Body of pancreas (tissue), 4 donors: ENCODE measurements around the gene NRG4. TPM values are rescaled to one million over a fixed set of nuclear protein-coding genes. Genes with fewer than 3 reads are reported as not detected.
A peak's percentile ranks its signal among the peaks of the same experiment; 100 is the strongest.

ENCODE experiments used
- ATAC-seq: fragments of 150-250 bp; one replicate; pipeline ENCODE4 v1.9.1; 2016
- DNase-seq, 4 donors: peaks; one replicate each; pipeline ENCODE4 v3.0.0-alpha.2; 2019
- H3K27ac ChIP-seq, 4 donors: fragments of 200-600 bp; sonication (generic); 1 replicate in 3 of 4; 2 replicates in 1 of 4; pipeline versions ENCODE4 v1.5.1 to v1.6.1; 2016 to 2019; ENCODE audit warnings: mild to moderate bottlenecking in 1 of 4, mixed read lengths in 1 of 4, moderate library complexity in 1 of 4
- H3K27me3 ChIP-seq, 2 donors: fragments of 200-600 bp; sonication (generic); one replicate each; pipeline ENCODE4 v1.6.0; 2016; ENCODE audit warnings: mild to moderate bottlenecking in 1 of 2
- H3K36me3 ChIP-seq, 2 donors: fragments of 200-600 bp; sonication (generic); replicated peaks in 1 of 2; 2 replicates each; pipeline ENCODE4 v1.5.1; 2016; ENCODE audit warnings: low read depth in 2 of 2; ENCODE audit not compliant: insufficient read depth in 1 of 2
- H3K4me1 ChIP-seq: fragments of 200-600 bp; sonication (generic); one replicate; pipeline ENCODE4 v1.6.0; 2016
- H3K4me3 ChIP-seq, 2 donors: fragments of 200-600 bp; sonication (generic); 1 replicate in 1 of 2; 2 replicates in 1 of 2; pipeline ENCODE4 v1.5.1; 2016 to 2019
- H3K9me3 ChIP-seq, 3 donors: fragments of 200-600 bp; sonication (generic); 1 replicate in 2 of 3; 2 replicates in 1 of 3; pipeline ENCODE4 v1.5.1; 2016
- CTCF ChIP-seq, 7 experiments: fragments of 450-650 bp in 4 of 7; fragments of 200-600 bp in 3 of 7; sonication (generic) in 3 of 7; IDR thresholded peaks; one replicate each; pipeline ENCODE4 v1.5.1; 2016 to 2019; ENCODE audit warnings: antibody characterized with exemption in 7 of 7
- POLR2A ChIP-seq, 3 donors: fragments of 450-650 bp; IDR thresholded peaks; one replicate each; pipeline ENCODE4 v1.6.1; 2016; ENCODE audit warnings: antibody characterized with exemption in 3 of 3, mild to moderate bottlenecking in 2 of 3
- WGBS, 2 donors: methylation state at CpG; one replicate each; pipeline ENCODE4 v1.1.5; 2017; 5-methylcytosine and 5-hydroxymethylcytosine counted together
- intact Hi-C: fragments of 100-400 bp; cut with DNase I; formaldehyde crosslinking; loops from one replicate; pipeline ENCODE4 v1.15.1; 2023
- total RNA-seq, 2 donors: library from RNA; depleted of rRNA; stranded (reverse); fragments of >200 nt; gene quantifications; one replicate each; pipeline ENCODE4 v1.1.0, GENCODE V29; 2016

The NRG4 gene
- total RNA-seq, 2 donors from 2014 or later: 11.5 to 20.5 TPM

- H3K4me1 ChIP-seq: peaks cover 33% of the 10 kb centered on the region
- peak overlapping the region in 2 of 4 donors; percentile 82 to 83 for H3K27ac ChIP-seq
- 23 to 34% methylated on average over 2 of the region's 2 CpGs for WGBS, 2 donors
- H3K36me3 ChIP-seq: no peaks in the 10 kb centered on the region
- DNase-seq (no peak), ATAC-seq (no peak)
- no peak for TF ChIP-seq POLR2A (IDR thresholded peaks at IDR 0.05)
- no peak for TF ChIP-seq CTCF (IDR thresholded peaks at IDR 0.05)
- no peaks in the 10 kb centered on the region for H3K9me3 ChIP-seq
- H3K4me3 ChIP-seq: peak overlapping the region in 1 of 2 donors; percentile 43
- intact Hi-C loops: no loop called here
- no peaks in the 10 kb centered on the region for H3K27me3 ChIP-seq
Measured at GRCh38 chr15:76010613-76011012, 1.6 kb downstream of the NRG4 start.

- H3K9me3 ChIP-seq: no peaks in the 10 kb centered on the region
- H3K4me3 ChIP-seq: no peak overlapping the region
- H3K4me1 ChIP-seq: peaks cover 54% of the 10 kb centered on the region
- TF ChIP-seq CTCF (IDR thresholded peaks at IDR 0.05): no peak
- TF ChIP-seq POLR2A (IDR thresholded peaks at IDR 0.05): no peak
- peak overlapping the region in 2 of 4 donors; percentile 19 to 74 for H3K27ac ChIP-seq
- 16 to 19% methylated on average over 2 of the region's 2 CpGs for WGBS, 2 donors
- no peaks in the 10 kb centered on the region for H3K27me3 ChIP-seq
- H3K36me3 ChIP-seq: no peaks in the 10 kb centered on the region
- intact Hi-C loops: no loop called here
- ATAC-seq (peak; percentile 96), DNase-seq (peak; percentile 78 to 90 (median 82))
Measured at GRCh38 chr15:76006136-76006778, 6.0 kb downstream of the NRG4 start.

GRCh38 chr15:76003364-76003763, 8.9 kb downstream of the NRG4 start:
- H3K4me1 ChIP-seq: peaks cover 49% of the 10 kb centered on the region
- TF ChIP-seq CTCF (IDR thresholded peaks at IDR 0.05) (no peak), POLR2A (IDR thresholded peaks at IDR 0.05) (no peak)
- DNase-seq (no peak), ATAC-seq (no peak)
- intact Hi-C loops: no loop called here
- H3K9me3 ChIP-seq: no peaks in the 10 kb centered on the region
- H3K4me3 ChIP-seq: no peak overlapping the region
- no peaks in the 10 kb centered on the region for H3K36me3 ChIP-seq
- H3K27ac ChIP-seq: no peak overlapping the region
- H3K27me3 ChIP-seq: no peaks in the 10 kb centered on the region

GRCh38 chr15:75995611-75996010, 16.6 kb downstream of the NRG4 start:
- no peak for ATAC-seq
- Histone ChIP-seq H3K4me3 (no peak overlapping the region), H3K27me3 (no peaks in the 10 kb centered on the region), H3K27ac (no peak overlapping the region), H3K4me1 (peaks cover 10% of the 10 kb centered on the region), H3K36me3 (no peaks in the 10 kb centered on the region), H3K9me3 (no peaks in the 10 kb centered on the region)
- intact Hi-C loops: no loop called here
- DNase-seq: no peak
- 50 to 58% methylated on average over 1 of the region's 1 CpG for WGBS, 2 donors
- TF ChIP-seq CTCF (IDR thresholded peaks at IDR 0.05): no peak
- TF ChIP-seq POLR2A (IDR thresholded peaks at IDR 0.05): no peak

- Histone ChIP-seq H3K36me3 (no peaks in the 10 kb centered on the region), H3K9me3 (no peaks in the 10 kb centered on the region), H3K4me1 (peaks cover 24% of the 10 kb centered on the region), H3K27me3 (no peaks in the 10 kb centered on the region), H3K27ac (no peak overlapping the region), H3K4me3 (no peak overlapping the region)
- ATAC-seq (no peak), DNase-seq (no peak)
- TF ChIP-seq POLR2A (IDR thresholded peaks at IDR 0.05) (no peak), CTCF (IDR thresholded peaks at IDR 0.05) (no peak)
- 81 to 97% methylated on average over 1 of the region's 1 CpG for WGBS, 2 donors
- intact Hi-C loops: no loop called here
Measured at GRCh38 chr15:75994220-75994619, 18.0 kb downstream of the NRG4 start.
